Activated T-helper 9 cell treated with anti-CD3 and anti-CD28 coated beads, Interleukin-2, amount 50 U/mL, for 16 hours (primary cell): Measurements from ENCODE around the gene SYNPR.

Experiments
- DNase-seq: peaks from one replicate; pipeline ENCODE4 v3.0.0-alpha.2; 2020; ENCODE audit warnings: low read depth

Gene SYNPR

GRCh38 chr3:63556401-63556800, 278.3 kb downstream of the SYNPR start:
- no peak for DNase-seq

- no peak for DNase-seq
Measured at GRCh38 chr3:63557912-63558311, 279.8 kb downstream of the SYNPR start.

GRCh38 chr3:63559884-63560283, 281.8 kb downstream of the SYNPR start:
- DNase-seq: no peak

GRCh38 chr3:63561879-63562278, 283.8 kb downstream of the SYNPR start:
- no peak for DNase-seq

- no peak for DNase-seq
Measured at GRCh38 chr3:63562323-63562722, 284.2 kb downstream of the SYNPR start.

- DNase-seq: no peak
Measured at GRCh38 chr3:63563572-63563971, 285.5 kb downstream of the SYNPR start.

- no peak for DNase-seq
Measured at GRCh38 chr3:63565220-63565619, 287.1 kb downstream of the SYNPR start.

GRCh38 chr3:63571682-63572081, 293.6 kb downstream of the SYNPR start:
- no peak for DNase-seq

- DNase-seq: no peak
Measured at GRCh38 chr3:63576846-63577245, 298.7 kb downstream of the SYNPR start.

GRCh38 chr3:63578858-63579257, 300.8 kb downstream of the SYNPR start:
- DNase-seq: no peak

GRCh38 chr3:63580151-63580550, 302.0 kb downstream of the SYNPR start:
- DNase-seq: no peak

- DNase-seq: no peak
Measured at GRCh38 chr3:63582943-63583500, 304.9 kb downstream of the SYNPR start.

GRCh38 chr3:63584681-63585080, 306.6 kb downstream of the SYNPR start:
- no peak for DNase-seq

- no peak for DNase-seq
Measured at GRCh38 chr3:63585927-63586326, 307.8 kb downstream of the SYNPR start.

GRCh38 chr3:63588895-63589294, 310.8 kb downstream of the SYNPR start:
- DNase-seq: no peak

GRCh38 chr3:63593779-63594178, 315.7 kb downstream of the SYNPR start:
- no peak for DNase-seq

- no peak for DNase-seq
Measured at GRCh38 chr3:63595221-63595620, 317.1 kb downstream of the SYNPR start.

GRCh38 chr3:63597019-63597418, 318.9 kb downstream of the SYNPR start:
- DNase-seq: no peak

- DNase-seq: no peak
Measured at GRCh38 chr3:63607716-63608115, 329.6 kb downstream of the SYNPR start.

- DNase-seq: no peak
Measured at GRCh38 chr3:63609408-63609807, 331.3 kb downstream of the SYNPR start.

- DNase-seq: no peak
Measured at GRCh38 chr3:63609834-63610233, 331.7 kb downstream of the SYNPR start.

- DNase-seq: no peak
Measured at GRCh38 chr3:63611382-63611781, 333.3 kb downstream of the SYNPR start.

- no peak for DNase-seq
Measured at GRCh38 chr3:63613561-63613960, 335.5 kb downstream of the SYNPR start.

GRCh38 chr3:63617391-63617790, 339.3 kb downstream of the SYNPR start:
- DNase-seq: no peak
